Activated CD8-positive, alpha-beta memory T cell treated with anti-CD3 and anti-CD28 coated beads for 24 hours (primary cell): ENCODE measurements around the gene KLF16.
A peak's percentile ranks its signal among the peaks of the same experiment; 100 is the strongest.

Experiments
- DNase-seq: peaks from one replicate; pipeline ENCODE4 v3.0.0-alpha.2; 2020

The KLF16 gene

DNA sequence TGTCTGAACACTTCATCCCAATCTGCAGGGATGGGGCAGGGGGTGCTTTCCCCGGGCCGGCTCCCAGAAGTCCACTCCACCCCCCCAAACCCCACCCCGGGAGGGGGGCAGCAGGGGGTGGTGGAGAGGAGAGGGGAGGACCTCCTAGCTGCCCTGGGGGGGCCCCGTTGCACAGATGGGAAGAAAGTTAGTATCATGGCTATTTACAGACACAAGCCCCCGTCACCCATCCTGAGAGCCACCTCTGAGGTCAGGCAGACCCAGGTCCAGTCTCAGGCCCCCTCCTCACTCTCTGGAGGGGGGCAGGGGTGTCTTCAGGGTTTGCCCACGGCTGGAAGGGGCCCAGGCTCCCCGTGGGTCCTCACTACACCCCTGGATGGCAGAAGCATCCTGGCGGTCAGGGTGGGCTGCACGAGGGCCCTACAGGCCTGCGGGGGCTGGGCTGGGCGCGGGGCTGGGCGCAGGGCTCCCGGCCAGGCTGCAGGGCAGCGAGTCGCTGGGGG lies 9.3 kb downstream of the KLF16 start:
- DNase-seq: no peak

DNA sequence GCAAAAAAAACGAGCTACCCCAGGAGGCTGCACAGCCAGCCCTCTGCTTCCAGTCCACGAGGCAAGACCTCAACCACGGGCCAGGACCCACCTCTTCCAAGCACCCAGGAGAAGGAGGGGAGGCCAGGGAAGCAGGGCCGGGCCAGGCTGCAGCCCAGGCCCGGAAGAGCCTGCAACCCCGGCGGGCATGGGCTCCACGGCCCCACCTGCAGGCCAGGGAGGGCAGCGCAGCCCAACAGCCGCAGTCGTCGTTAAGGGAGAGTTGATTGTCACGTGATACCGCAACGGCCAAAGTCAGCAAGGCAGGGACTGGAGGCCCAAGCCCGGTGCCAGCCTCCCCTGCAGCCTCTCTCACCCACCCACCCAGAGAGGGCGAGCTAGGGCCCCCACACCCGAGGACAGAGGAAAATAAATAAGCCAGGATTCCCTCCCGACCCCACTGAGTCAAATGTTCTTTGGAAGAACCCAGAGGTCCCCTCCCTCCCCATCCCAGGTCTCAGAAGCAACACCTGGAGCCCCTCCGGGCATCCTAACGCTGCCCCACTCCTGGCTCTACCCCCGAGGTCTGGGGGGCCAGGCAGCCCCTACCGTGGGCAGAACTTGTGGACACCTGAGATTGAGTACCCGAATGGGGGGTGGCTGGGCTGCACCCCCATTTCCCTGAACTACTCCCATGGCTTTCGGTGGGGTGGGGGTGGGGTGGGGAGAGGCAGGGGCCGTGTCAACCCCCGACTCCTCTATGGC lies 9.9 kb downstream of the KLF16 start:
- DNase-seq: peak; percentile 91

DNA sequence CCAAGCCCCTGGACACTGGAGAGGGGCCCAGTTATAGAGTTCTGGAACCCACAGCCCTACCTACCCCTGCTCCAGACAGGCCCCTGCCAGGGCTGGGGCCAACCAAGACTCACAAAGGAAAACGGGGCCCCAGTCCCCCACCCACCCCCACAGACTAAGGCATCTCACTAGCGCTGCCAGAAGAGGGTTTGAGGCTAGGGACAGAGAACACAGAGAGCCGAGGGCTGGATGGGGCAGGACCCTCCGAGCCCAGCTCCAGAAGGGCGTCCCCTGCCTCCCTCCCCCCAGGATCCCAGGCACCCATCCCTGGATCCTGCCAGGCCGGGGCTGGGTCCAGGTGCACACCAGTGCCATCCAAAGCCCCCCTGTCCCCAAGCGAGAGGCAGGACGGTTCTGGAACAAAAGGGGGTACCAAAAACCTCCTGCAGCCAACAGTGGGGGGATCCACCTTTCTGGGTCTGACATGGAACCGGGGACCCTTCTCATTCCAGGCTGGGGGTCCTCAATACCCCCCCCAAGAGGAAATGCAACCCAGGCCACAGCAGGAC lies 10.7 kb downstream of the KLF16 start:
- DNase-seq: no peak

DNA sequence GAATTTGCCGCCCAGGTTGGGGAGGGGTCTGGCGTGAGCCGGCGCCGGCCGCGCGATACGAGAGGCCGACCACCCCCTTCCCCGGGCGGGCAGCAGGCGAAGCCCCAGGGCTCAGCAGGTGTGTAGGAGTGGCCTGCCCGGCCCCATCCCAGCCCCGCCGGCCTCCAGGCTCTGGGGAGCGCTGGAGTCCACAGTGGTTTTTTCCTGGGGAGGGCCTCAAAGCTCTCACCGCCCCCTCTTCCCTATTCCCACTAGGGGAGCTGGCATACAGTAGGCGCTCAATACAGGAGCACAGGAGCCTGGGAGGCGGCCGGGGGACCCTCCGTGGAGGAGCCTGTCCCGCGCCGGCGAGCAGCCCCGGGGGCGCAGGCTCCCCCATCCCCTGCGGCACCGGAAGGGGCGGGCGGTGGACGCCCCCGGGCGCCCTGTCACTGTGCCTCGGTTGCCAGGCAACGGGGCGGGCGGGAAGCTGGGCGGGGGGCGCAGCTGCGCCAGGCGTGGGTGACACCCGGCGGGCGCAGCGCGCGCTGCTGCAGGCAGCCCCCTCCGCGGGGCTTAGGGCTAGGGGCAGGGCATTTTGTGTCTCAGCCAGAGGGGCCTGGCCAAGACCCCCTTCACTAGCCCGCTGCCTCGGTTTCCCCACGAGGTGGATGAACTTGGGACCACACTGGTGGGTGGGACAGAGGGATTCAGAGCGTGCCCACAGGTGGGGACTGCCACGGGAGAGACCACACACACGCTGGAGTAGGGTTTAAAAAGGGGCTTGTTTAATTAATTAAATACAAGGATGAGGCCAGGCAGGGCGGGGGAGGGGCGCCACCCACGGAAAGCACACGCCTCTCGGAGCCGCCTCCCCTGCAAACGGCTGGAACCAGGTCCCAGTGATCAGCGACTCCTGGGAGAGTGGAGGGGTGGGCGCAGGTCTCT lies 11.5 kb downstream of the KLF16 start:
- peak; percentile 81 for DNase-seq

DNA sequence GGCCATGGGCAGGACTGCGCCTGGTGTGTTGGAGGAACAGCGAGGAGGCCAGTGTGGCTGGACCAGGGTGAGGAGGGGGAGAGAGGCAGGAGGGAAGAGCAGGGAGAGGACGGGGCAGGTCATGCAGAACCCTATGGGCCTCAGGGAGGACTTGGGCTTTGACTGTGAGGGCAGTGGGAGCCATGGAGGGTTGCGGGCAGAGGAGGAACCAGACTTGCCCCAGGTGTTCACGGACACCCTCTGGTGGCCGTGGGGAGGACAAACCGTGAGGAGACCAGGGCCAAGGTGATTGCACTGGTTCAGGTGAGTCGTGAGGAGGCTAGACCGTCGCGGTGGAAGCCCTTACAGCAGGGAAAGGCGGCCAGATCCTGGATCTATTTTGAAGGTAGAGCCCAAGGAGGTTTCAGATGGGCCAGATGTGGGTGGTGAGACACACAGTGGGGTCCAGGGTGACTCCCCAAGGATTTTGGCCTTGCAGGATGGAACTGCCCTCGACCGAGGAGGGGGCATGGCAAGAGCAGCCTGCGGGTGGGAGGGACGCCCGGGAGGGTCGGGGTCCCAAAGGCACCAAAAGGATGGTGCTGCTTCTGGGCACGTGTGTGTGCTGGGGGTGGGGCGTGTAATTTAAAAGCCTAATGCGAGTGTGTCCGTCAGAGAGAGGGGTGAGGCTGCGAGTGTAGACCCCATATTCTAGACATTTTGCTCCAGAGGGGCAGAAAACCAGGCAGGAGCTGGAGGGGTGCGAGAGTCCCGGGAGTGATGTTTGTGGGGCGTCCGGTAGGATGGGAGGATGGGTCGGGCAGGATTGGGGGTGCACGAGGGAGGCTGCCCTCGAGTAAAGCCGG lies 12.3 kb downstream of the KLF16 start:
- DNase-seq: no peak

DNA sequence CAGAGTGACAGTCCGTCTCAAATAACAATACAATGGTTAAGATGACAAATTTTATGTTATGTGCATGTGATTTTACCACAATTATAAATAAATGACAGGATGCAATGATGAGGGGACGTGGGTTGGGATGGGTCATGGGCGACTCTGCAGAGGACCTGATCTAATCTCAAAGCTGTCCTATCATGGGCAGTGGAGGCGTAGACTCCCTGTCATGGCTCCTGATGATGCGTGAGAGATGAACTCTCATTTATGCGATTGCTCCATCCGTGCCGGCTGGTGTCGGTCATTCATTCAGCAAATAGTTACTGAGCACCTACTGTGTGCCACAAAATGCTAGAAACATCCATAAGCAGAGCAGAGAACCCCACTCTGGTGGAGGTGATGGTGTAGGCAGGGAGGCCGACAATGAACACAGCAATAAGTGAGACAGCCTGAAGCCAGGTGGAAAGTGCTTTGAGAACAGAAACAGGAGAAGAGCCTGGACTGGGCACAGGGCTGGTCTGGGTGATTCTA lies 13.4 kb downstream of the KLF16 start:
- no peak for DNase-seq

GRCh38 chr19:1849132-1849474 lies 14.3 kb downstream of the KLF16 start:
- no peak for DNase-seq

- peak; percentile 100 for DNase-seq
These were observed 14.8 kb downstream of the KLF16 start, which contains the start of gene REXO1 for GRCh38 chr19:1848399-1849131. Gene REXO1, minus strand, starts transcription at chr19:1848483. Its CDS starts 125 bp downstream, at chr19:1848358.

GRCh38 chr19:1847684-1848398 lies 15.5 kb downstream of the KLF16 start:
- peak; percentile 75 for DNase-seq

- no peak for DNase-seq
These were observed 16.1 kb downstream of the KLF16 start for GRCh38 chr19:1847348-1847683.

DNA sequence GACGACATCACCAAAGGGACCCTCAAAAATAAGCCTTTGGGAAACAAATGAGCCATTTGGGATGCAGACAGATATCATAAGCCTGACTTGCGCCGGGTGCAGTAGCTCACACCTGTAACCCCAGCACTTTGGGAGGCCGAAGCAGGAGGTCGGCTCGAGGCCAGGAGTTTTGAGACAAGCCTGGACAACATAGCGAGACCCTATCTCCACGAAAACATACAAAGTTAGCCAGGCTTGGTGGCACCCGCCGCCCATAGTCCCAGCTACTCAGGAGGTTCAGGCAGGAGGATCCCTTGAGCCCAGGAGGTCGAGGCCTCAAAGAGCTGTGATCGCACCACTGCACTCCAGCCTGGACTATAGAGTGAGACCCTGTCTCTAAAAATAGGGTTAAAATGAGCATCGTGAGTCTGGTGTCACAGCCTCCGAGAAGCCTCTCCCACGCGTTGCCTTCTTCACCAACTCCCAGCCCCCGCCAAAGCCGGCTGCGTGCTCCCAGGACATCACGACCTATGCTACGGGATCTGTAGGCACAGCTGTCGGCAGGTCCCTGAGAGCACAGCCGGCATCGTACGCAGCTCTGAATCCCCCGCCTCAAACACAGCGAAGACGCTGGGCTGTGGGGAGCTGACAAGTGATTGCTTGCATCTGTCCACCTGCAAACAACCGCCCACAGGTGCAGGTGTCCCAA lies 16.7 kb downstream of the KLF16 start:
- no peak for DNase-seq

- DNase-seq: no peak
These were observed 17.7 kb downstream of the KLF16 start for GRCh38 chr19:1845642-1846041.

- no peak for DNase-seq
These were observed 18.3 kb downstream of the KLF16 start for GRCh38 chr19:1845125-1845515.

- DNase-seq: no peak
These were observed 18.8 kb downstream of the KLF16 start for GRCh38 chr19:1844513-1845124.

- DNase-seq: no peak
These were observed 19.6 kb downstream of the KLF16 start for GRCh38 chr19:1843646-1844394.

GRCh38 chr19:1843116-1843515 lies 20.3 kb downstream of the KLF16 start:
- no peak for DNase-seq

GRCh38 chr19:1841209-1841924 lies 22.0 kb downstream of the KLF16 start:
- no peak for DNase-seq

GRCh38 chr19:1840541-1841115 lies 22.8 kb downstream of the KLF16 start:
- no peak for DNase-seq
